ENCODE measurements around the gene NR2C2AP.

NR2C2AP gene

DNA sequence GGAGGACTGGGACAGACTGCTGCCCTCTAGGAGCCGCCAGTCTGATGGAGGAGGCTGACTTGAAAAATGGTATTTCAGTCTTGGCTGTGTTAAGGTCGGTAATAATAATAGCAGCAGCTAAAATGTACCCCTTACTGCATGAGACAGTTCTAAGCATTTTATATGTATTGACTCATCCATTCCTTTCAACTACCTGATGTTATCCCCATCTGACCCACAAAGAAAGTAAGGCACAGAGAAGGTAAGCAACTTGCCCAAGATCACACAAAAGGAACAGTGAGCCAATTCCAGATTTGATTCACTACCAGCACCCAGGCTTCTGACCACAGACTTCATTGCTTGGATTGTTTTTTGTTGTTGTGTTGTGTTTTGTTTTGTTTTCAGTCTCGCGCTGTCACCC lies 12.6 kb upstream of the NR2C2AP start:
- in situ Hi-C loops (cut with MboI; ENCODE audit: low sequenced_read_pairs), result no loop called here

DNA sequence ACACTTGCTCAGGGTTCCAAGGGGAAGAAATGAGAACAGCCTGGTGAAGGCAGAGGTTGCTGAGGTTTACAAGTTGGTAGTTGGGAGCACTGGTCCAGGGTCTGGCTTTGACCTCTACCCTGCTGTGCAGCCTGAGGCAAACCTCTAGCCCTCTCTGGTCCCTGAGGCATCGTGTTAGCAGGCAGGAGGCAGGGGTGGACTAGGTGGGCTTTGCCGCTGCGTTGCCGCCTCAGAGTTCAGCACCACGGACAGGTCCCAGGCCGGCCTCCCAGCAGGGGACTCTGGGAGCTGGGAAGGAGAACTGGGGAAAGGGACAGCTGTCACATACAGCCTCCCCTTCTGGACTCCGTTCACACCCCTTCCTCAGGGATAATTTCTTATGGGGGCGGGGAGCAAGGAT lies 11.7 kb upstream of the NR2C2AP start:
- in situ Hi-C loops (cut with MboI; ENCODE audit: low sequenced_read_pairs), result no loop called here

DNA sequence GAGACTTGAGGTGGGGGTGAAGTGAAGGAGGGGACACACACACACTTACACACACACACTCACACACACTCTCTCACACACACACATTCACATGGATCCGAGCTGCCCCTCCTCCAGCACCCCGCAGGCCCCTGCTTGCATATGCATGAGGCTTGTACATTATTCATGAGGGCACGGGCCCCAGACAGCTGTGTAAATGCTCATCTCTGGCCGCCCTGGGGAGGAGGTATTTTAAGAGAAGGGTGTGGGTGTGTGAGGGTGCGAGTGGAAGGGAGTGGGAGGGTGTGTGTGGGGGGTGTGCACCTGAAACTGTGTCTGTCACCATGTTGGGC lies 10.9 kb upstream of the NR2C2AP start:
- in situ Hi-C loops (cut with MboI; ENCODE audit: low sequenced_read_pairs), result no loop called here

DNA sequence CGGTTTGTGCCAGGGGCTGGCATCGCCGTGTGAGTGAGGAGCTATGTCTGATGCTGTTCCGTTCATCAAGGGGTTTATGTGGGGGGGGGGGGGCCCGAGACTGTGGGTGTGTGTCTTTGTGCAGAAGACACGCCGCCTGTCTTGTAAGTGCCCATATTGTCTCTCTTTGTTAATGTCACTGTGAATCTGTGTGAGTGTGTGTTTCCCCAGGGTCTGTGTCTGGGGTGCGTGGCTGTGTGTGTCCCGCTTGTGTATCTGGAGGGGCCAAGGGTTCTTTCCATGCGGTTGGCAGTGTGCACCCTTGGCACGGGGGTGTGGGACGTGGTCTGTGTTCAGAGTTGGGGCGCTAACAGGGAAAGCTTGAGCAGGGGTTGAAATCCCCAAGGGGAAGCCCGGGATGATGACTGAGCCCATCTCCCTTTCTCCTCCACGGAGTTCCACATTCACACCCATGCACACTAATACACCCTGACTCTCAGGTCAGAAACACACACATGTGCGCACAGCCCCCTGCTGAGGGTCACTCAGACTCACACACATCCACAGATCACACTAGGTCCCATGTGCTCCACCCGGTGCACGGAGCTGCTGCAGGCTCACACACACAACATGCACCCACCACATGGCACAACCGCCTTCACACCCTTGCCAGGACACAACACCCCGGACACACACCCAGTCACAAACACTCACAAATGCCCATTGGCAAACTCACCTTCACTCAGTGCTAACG lies 10.4 kb upstream of the NR2C2AP start:
- in situ Hi-C loops (cut with MboI; ENCODE audit: low sequenced_read_pairs), result no loop called here

DNA sequence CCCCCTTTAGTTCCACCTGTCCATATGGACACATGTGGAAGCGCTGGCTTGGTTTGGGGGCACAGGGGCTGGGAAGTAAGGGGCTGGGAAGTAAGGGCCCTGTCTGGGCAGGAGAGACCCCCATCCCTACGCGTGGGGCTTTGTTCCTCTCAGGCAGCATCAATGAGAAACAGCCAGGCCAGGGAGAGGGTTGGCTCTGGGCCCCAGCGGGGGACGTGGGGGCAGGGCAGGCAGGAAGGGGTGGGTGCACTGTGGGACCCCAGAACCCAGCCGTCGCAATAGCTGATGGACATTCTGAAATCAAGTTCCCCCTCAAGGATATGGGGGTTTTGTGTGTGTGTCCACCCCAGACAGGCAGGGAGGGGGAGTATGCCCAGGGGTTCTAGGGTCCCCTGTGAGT lies 9.7 kb upstream of the NR2C2AP start:
- in situ Hi-C loops (cut with MboI; ENCODE audit: low sequenced_read_pairs), result no loop called here

DNA sequence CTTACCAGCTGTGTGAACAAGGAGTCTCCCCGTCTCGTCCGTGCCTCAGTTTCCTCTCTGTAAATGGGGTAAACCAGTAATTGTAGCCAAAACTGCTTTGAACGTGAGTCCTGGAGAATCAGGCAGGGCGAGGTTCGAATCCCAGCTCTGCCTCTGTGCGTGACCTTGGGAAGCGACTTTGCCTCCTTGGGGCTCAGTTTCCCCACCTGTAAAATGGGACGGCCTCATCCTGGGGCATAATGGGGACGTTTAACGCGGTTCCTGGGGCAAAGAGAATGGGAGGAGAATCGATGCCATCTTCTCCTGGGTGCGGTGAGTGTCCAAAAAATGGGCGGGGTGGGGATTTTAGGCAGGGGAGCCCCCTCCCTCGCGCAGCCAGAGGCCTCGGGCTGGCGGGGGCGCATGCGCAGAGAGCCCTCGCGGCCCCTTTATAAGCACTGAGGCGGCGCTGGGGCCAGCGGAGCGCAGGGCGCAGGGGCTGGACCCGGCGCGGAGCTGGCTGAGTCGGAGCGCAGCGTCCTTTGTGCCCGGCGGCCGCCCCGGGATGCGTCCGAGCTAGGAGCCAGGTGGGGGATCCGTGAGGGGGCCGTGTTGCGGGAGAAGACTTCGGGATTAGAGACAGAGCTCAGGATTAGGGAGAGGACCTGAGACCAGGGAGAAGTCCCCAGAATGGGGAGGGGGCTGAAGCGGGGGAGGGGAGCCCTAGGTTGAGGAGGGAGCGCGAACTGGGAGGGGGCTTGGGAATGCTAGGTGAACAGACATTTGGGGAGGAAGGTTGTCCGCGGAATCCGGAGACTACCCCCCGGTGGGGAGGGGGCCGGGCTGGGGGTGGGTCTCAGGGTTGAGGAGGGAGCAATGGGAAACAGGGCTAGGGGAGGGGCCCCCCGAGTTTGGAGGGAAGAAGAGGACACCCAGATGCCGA lies 8.5 kb upstream of the NR2C2AP start, which contains the start of gene NCAN:
TSS of gene NCAN (plus strand) at position 460 of the 922 bp plus-strand sequence. CDS start 4,996 bp downstream, outside the sequence.
- in situ Hi-C loops (cut with MboI; ENCODE audit: low sequenced_read_pairs), result no loop called here

DNA sequence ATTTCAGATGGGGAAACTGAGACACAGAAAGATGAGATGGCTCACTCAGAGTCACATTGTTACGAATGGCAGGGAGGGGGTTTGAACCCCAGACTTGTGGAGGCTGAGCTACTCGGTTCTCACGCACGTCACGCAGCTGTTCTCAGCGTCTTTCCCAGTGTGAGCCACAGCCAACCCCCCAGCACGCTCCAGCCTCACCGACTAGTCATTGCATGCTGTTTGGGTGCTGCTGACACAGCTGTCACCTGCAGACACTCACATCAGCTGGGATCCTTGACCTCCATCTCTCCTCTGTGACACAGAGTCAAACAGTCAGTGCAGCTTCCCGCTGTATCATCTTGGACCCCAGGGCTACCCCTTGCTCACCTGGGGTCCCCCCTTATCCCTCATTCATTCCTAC lies 6.2 kb upstream of the NR2C2AP start:
- in situ Hi-C loops (cut with MboI; ENCODE audit: low sequenced_read_pairs), result no loop called here

DNA sequence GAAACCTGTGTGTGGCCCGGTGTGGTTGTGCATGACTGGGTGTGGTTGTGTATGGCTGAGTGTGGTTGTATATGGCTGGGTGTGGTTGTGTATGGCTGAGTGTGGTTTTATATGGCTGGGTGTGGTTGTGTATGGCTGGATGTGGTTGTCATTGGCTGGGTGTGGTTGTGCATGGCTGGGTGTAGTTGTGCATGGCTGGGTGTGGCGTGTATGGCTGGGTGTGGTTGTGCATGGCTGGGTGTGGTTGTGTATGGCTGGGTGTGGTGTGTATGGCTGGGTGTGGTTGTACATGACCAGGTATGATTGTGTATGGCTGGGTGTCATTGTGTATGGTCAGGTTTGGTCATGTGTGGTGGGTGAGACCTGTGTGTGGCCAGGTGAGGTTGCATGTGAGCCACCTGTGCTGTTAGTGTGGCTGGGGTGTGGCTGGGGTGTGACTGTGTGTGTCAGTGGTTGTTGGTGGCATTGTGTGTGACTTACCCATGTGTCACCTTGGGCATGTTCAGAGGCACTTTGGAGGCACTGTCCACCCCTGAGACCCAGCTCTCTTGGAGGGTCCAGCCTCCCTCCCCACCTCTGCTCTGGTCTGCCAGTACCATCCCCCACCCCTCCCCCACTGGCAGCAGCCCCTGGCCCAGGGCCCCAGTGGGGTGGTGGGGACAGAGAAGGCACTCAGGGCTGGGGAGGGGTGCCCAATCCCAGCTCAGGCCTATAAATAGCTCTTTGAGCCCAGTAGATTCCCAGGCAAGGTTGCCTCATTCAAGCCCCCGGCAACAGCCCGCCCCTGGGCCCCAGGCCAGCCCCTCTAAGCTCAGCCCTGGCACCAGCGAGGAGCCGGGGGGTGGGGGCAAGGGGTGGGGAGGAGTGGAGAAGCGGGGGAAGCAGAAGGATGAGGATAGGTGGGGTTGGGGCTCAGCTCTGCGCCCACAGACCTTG lies 4.7 kb upstream of the NR2C2AP start:
- in situ Hi-C loops (cut with MboI; ENCODE audit: low sequenced_read_pairs), result no loop called here

DNA sequence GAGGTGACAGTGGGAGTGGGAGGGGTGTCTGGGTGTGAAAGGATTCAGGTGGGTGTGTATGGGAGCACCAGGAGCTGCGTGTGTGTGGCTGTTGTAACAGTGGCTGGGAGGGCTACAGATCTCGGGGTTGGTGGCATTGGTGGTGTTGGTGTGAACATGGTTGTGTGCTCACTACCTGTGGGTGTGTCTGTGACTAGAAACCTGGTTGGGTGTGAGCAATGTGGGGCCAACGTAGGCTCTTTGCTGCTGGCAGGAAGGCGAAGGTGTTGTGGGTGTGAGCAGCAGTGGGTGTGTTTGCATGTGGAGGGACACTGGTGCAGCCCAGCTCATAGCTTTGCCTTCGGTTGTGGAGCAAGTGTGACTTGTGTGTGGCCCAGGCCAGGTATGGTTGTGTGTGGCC lies 3.7 kb upstream of the NR2C2AP start:
- in situ Hi-C loops (cut with MboI; ENCODE audit: low sequenced_read_pairs), result no loop called here

DNA sequence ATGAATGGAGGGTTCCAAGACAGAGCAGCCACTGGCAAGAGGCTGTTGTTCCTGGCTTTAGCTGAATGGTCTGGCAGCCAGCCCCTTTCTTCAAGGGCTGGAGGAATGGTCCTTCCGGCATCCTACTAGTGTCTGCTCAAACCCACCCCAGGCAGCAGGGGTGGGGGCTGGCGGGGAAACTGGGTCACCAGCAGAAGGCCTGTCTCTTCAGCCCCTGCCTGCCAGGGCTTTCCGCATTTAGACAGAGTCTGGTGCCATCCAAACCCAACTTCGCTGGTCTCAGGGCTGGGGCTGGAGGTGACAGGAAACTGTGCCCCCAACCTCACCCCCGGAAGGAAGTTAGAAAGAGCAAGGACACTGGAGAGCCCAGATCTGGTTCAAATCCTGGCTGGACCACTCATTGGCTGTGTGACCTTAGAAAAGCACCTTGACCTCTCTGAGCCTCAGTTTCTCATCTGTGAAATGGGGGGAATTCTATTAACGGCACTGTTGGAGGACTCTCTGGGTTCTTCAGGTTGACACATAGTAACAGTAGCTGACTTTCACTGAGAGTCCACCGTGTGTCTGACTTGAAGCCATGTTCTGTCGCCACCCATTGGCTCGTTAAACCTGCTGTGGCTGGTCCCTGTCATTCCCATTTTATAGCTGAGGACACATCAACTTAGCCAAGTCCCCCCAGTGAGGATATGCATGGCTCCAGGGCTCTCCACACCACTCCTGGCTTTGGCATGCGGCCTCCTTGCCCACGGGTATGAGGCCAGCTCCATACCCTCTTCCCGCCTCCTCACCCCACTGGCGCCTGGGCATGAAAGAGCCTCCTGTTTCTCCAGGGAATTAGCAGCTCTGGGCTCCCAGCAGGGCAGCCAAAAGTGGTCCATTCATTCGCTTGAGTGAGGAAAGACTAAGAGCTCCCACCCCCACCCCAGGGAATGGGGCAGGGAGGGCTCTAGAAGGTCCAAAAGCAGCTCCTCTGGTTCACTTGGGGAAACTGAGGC lies 2.5 kb upstream of the NR2C2AP start:
- in situ Hi-C loops (cut with MboI; ENCODE audit: low sequenced_read_pairs), result no loop called here

DNA sequence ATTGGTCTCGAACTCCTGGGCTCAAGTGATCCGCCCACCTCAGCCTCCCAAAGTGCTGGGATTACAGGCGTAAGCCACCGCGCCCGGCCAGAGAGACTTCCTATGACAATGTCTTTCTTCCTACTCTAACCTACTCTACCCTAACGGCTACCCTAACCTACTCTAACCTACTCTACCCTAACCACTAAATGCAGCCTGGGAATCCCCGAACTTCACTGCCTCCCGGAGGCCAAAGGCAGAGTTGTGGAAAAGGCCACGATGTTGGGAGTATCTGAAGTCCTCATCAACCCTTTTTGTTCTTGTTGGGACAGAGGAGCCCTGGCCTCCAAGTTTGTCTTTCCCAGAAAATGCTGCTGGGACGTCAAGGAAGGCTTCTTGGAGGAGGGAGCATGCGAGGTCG lies 967 bp upstream of the NR2C2AP start:
- in situ Hi-C loops (cut with MboI; ENCODE audit: low sequenced_read_pairs), result no loop called here

DNA sequence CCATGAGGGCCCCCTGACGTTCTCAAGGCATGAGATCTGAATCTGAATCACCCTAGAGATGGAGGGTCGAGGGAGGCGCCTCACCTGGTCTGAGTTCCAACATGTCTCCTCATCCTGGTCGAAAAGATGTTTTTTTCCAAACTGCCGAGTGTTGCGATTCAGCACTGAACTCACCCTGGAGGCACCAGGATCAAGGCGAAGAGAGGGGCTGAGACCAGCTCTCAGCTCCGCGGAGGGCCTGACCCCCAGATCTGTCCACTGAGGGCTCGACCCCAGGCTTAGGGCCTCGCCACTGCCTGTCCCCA lies 555 bp downstream of the NR2C2AP start:
- in situ Hi-C loops (cut with MboI; ENCODE audit: low sequenced_read_pairs), result no loop called here

DNA sequence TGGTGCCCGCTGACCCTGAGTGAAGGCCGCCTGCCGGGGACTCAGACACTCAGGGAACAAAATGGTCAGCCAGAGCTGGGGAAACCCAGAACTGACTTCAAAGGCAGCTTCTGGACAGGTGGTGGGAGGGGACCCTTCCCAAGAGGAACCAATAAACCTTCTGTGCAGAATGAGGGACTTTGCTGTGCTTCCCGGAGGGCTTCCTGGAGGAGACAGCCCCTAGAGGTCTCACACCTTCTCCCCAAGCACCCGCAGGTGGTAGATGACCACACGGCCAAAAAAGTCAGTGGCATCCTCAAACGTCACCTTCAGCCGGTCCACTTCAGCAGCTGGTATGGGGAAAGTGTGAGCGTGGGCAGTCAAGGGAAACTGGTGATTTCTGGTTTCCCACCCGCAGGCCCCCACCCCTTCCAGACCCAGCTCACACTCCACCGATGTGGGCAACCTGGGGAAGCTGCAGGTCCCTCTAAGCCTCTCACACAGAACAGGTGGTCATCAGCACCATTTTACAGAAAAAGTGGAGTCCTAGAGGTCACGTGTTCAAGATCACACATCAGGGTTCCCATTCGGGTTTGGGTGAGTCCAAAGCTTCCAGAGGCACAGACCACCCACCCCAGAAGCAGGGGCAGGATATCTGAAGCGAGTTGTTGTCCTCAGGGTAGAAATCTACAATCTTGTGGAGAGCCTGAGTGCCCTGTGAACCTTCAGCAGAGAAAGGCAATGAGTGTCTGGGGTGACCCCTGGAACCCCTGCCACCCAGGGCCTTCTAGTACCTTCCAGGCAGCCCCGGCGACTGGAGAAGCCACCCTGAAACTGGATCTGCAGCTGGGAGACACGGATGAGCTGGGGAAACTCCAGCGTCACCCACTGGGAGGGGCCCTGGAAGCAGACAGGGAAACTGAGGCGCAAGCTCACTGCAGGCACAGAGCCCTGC lies 1.2 kb downstream of the NR2C2AP start:
- in situ Hi-C loops (cut with MboI; ENCODE audit: low sequenced_read_pairs), result no loop called here

DNA sequence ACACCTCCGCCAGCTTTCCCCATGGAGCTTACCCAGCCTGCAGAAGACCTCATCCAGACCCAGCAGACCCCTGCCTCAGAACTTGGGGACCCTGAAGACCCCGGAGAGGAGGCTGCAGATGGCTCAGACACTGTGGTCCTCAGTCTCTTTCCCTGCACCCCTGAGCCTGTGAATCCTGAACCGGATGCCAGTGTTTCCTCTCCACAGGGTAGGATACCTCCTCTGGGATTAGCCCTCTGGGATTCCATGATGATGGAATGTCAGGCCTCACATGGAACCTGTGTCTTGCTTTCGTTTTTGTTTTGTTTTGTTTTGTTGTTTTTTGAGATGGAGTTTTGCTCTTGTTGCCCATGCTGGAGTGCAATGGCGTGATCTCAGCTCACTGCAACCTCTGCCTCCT lies 9.3 kb downstream of the NR2C2AP start:
- in situ Hi-C loops (cut with MboI; ENCODE audit: low sequenced_read_pairs), result no loop called here

DNA sequence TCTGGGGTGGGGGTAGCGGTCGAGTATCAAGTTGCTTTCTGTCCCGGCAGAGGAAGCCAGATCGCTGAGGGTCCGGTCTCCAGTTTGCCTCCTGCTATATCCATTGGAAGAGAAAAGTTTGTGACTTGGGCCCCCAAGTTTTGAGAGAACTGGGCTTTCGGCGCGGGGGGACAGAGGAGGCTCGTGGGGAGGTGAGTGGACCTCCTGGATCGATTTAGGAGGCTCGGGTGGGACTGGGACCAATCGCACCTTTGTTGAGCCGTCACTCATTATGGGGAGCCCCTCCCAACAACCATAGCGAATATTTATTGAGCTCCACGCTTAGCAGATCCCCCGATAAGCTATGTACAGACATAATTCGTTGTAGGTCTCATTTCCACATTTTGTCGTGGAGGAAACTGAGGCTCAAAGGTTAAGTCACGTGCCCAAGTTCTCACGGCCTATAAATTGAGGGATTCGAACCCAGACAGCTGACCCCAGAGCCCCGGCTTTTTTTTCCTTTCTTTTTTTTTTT lies 10.2 kb downstream of the NR2C2AP start:
- in situ Hi-C loops (cut with MboI; ENCODE audit: low sequenced_read_pairs), result no loop called here

DNA sequence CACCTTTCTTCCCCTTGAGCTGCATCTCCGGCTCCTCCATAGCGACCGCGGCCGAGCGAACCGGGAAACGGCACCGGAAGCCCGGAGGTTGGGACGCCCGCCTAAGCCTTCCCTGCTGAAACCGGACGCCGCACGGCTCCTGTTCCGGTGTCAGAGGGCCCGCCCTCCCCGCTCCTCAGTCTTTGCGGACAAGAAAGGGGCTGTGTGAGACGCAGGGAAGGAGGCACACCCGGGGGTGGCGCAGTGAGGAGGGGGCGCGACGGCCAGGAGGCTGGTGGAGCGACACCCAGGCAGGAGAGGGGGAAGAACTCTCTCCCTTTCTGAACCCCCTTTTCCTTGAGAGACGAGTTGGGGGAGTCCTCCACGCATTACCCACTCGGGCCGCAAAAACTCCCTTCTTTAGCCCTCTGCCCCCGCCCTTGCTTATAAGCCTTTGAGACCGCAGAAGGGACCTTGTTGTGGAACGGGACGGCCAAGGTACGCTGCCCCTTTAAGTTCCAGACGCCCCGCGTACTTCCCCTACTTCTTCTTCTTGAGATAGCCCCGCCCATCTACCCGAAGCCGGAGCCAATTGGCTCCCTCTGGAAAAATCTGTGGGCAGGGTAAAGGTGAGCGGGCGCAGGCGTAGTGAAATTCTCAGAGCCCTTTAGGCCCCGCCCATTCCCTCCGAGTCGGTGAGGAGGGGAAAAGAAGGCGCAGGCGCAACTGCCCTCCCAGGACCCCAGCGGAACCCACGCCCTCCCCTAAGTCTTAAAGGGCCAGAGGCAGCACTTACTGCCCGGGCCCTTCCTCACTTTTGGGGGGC lies 10.9 kb downstream of the NR2C2AP start, which contains the start of the genes BORCS8 and RFXANK:
TSS of gene BORCS8 (minus strand) at position 75 of the 805 bp plus-strand sequence. CDS start at position 40, 35 bp downstream.
TSS of gene RFXANK (plus strand) at position 181 of the 805 bp plus-strand sequence. CDS start 1,689 bp downstream, outside the sequence.
- in situ Hi-C loops (cut with MboI; ENCODE audit: low sequenced_read_pairs), result no loop called here

DNA sequence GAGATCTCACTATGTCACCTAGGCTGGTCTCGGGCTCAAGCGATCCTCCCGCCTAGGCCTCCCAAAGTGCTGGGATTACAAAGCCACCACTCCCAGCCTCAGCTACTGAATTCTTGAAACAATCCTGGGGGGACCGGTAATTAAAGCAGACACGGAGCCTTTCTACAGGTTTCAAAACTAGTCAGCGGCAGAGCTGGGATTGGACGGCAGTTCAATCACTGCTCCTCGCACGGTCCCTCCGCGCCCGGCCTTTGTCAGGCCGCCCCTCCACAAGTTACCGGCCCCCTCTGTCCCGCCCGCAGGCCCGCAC lies 11.5 kb downstream of the NR2C2AP start:
- in situ Hi-C loops (cut with MboI; ENCODE audit: low sequenced_read_pairs), result no loop called here

DNA sequence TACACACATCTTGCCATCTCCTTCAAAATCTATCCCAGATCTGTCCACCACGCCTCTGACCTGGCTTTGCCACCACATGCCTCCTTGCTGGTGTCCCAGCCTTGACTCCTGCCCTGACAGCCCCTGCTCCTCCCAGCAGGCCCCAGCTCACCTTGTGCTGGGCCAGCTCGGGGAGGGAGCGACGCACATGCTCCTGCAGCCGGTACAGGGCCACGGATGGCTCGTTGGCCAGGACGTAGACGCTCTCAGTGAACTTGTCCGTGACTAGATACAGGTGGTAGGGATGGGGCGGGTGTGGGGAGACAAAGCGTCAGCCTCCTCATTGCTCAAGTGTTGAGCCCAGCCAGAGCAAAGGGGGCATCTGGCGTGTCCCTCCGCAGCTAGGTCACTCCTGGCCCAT lies 16.5 kb downstream of the NR2C2AP start:
- in situ Hi-C loops (cut with MboI; ENCODE audit: low sequenced_read_pairs), result no loop called here
